ENCODE results near the gene SEC14L5. TPM values are rescaled to one million over a fixed set of nuclear protein-coding genes. Genes with fewer than 3 reads are reported as not detected.
A peak's percentile ranks its signal among the peaks of the same experiment; 100 is the strongest.

Gene SEC14L5
- total RNA-seq, result 1 to 10 TPM in 3 of 4 donors, under 1 TPM in 1; 0.57 to 3.8 (median 2.1) TPM
- 1.4 TPM for polyA plus RNA-seq
- long read RNA-seq, donor 1, partial matches to known transcripts, result 3 of 3 reads
- long read RNA-seq, donor 1, other reads (novel, unspliced or antisense), result 0 of 3 reads
- long read RNA-seq, donor 2, partial matches to known transcripts, result 2 of 5 reads
- long read RNA-seq, donor 2, other reads (novel, unspliced or antisense), result 3 of 5 reads
- long read RNA-seq, donor 3, partial matches to known transcripts, result 1 of 2 reads
- long read RNA-seq, donor 3, other reads (novel, unspliced or antisense), result 1 of 2 reads
- long read RNA-seq, donor 4, partial matches to known transcripts, result 2 of 2 reads
- long read RNA-seq, donor 4, other reads (novel, unspliced or antisense), result 0 of 2 reads

- Histone ChIP-seq H3K27me3 (ENCODE audit: control insufficient read depth, insufficient read depth) (no peaks in the 10 kb centered on the region), H3K9me3 (ENCODE audit: control insufficient read depth, low read length) (no peaks in the 10 kb centered on the region), H3K27ac (ENCODE audit: low read length) (peak within 1 kb of the TSS; percentile 33), H3K4me3 (ENCODE audit: low read length) (peak within 1 kb of the TSS; percentile 55), H3K4me1 (ENCODE audit: control insufficient read depth, insufficient read depth, low read length) (no peaks in the 10 kb centered on the region)
- ATAC-seq (peak; percentile 97 to 98), DNase-seq (peak; percentile 98 to 99 (median 99))
- under 1% methylated on average over 56 of the region's 56 CpGs for WGBS
- intact Hi-C loops (cut with DNase I), result loop anchor here in 1 of 4 donors (10.0 kb wide), 2 partner anchors 153 to 263 kb away; partner anchors contain the start of genes NUDT16L1 and ROGDI
Measured at GRCh38 chr16:4957720-4958509, at the start of gene SEC14L5. SEC14L5 (plus strand) TSS chr16:4958330; CDS start chr16:4959324, 994 bp downstream.

- ATAC-seq, result peak in 1 of 2 donors; percentile 29
- no peak for DNase-seq
- Histone ChIP-seq H3K4me1 (ENCODE audit: control insufficient read depth, insufficient read depth, low read length) (no peaks in the 10 kb centered on the region), H3K27ac (ENCODE audit: low read length) (no peak overlapping the region), H3K4me3 (ENCODE audit: low read length) (no peak overlapping the region), H3K9me3 (ENCODE audit: control insufficient read depth, low read length) (no peaks in the 10 kb centered on the region), H3K27me3 (ENCODE audit: control insufficient read depth, insufficient read depth) (no peaks in the 10 kb centered on the region)
- WGBS, result 97% methylated on average over 5 of the region's 5 CpGs
- intact Hi-C loops (cut with DNase I), result no loop called here
Measured at GRCh38 chr16:4908854-4909401, 49.2 kb upstream of the SEC14L5 start.

GRCh38 chr16:4909825-4910224 is 48.3 kb upstream of the SEC14L5 start:
- H3K4me1 ChIP-seq (ENCODE audit: control insufficient read depth, insufficient read depth, low read length), result no peaks in the 10 kb centered on the region
- no peaks in the 10 kb centered on the region for H3K9me3 ChIP-seq (ENCODE audit: control insufficient read depth, low read length)
- no peak overlapping the region for H3K4me3 ChIP-seq (ENCODE audit: low read length)
- no peak for DNase-seq
- intact Hi-C loops (cut with DNase I), result no loop called here
- no peak overlapping the region for H3K27ac ChIP-seq (ENCODE audit: low read length)
- no peak for ATAC-seq
- H3K27me3 ChIP-seq (ENCODE audit: control insufficient read depth, insufficient read depth), result no peaks in the 10 kb centered on the region
- 87% methylated on average over 7 of the region's 7 CpGs for WGBS

GRCh38 chr16:4910828-4911227 is 47.3 kb upstream of the SEC14L5 start:
- no peak overlapping the region for H3K27ac ChIP-seq (ENCODE audit: low read length)
- H3K27me3 ChIP-seq (ENCODE audit: control insufficient read depth, insufficient read depth), result no peaks in the 10 kb centered on the region
- H3K4me1 ChIP-seq (ENCODE audit: control insufficient read depth, insufficient read depth, low read length), result no peaks in the 10 kb centered on the region
- no peak overlapping the region for H3K4me3 ChIP-seq (ENCODE audit: low read length)
- DNase-seq, result no peak
- no peak for ATAC-seq
- 84% methylated on average over 12 of the region's 12 CpGs for WGBS
- intact Hi-C loops (cut with DNase I), result no loop called here
- no peaks in the 10 kb centered on the region for H3K9me3 ChIP-seq (ENCODE audit: control insufficient read depth, low read length)

- Histone ChIP-seq H3K9me3 (ENCODE audit: control insufficient read depth, low read length) (no peaks in the 10 kb centered on the region), H3K27ac (ENCODE audit: low read length) (no peak overlapping the region), H3K4me3 (ENCODE audit: low read length) (no peak overlapping the region), H3K27me3 (ENCODE audit: control insufficient read depth, insufficient read depth) (no peaks in the 10 kb centered on the region), H3K4me1 (ENCODE audit: control insufficient read depth, insufficient read depth, low read length) (no peaks in the 10 kb centered on the region)
- no peak for DNase-seq
- WGBS, result 56% methylated on average over 6 of the region's 6 CpGs
- intact Hi-C loops (cut with DNase I), result no loop called here
- ATAC-seq, result no peak
Measured at GRCh38 chr16:4911970-4912386, 46.2 kb upstream of the SEC14L5 start.

GRCh38 chr16:4913130-4913773 is 44.9 kb upstream of the SEC14L5 start:
- DNase-seq, result no peak
- H3K4me3 ChIP-seq (ENCODE audit: low read length), result no peak overlapping the region
- H3K9me3 ChIP-seq (ENCODE audit: control insufficient read depth, low read length), result no peaks in the 10 kb centered on the region
- H3K27me3 ChIP-seq (ENCODE audit: control insufficient read depth, insufficient read depth), result no peaks in the 10 kb centered on the region
- H3K4me1 ChIP-seq (ENCODE audit: control insufficient read depth, insufficient read depth, low read length), result no peaks in the 10 kb centered on the region
- intact Hi-C loops (cut with DNase I), result no loop called here
- 71% methylated on average over 7 of the region's 7 CpGs for WGBS
- no peak for ATAC-seq
- no peak overlapping the region for H3K27ac ChIP-seq (ENCODE audit: low read length)

- Histone ChIP-seq H3K27me3 (ENCODE audit: control insufficient read depth, insufficient read depth) (no peaks in the 10 kb centered on the region), H3K9me3 (ENCODE audit: control insufficient read depth, low read length) (no peaks in the 10 kb centered on the region), H3K27ac (ENCODE audit: low read length) (no peak overlapping the region), H3K4me3 (ENCODE audit: low read length) (no peak overlapping the region), H3K4me1 (ENCODE audit: control insufficient read depth, insufficient read depth, low read length) (no peaks in the 10 kb centered on the region)
- ATAC-seq (no peak), DNase-seq (no peak)
- intact Hi-C loops (cut with DNase I), result no loop called here
- WGBS, result 87% methylated on average over 15 of the region's 15 CpGs
Measured at GRCh38 chr16:4913774-4914525, 44.2 kb upstream of the SEC14L5 start.

- WGBS, result 88% methylated on average over 7 of the region's 7 CpGs
- no peaks in the 10 kb centered on the region for H3K4me1 ChIP-seq (ENCODE audit: control insufficient read depth, insufficient read depth, low read length)
- DNase-seq (no peak), ATAC-seq (no peak)
- H3K4me3 ChIP-seq (ENCODE audit: low read length), result no peak overlapping the region
- no peak overlapping the region for H3K27ac ChIP-seq (ENCODE audit: low read length)
- intact Hi-C loops (cut with DNase I), result no loop called here
- no peaks in the 10 kb centered on the region for H3K9me3 ChIP-seq (ENCODE audit: control insufficient read depth, low read length)
- H3K27me3 ChIP-seq (ENCODE audit: control insufficient read depth, insufficient read depth), result no peaks in the 10 kb centered on the region
Measured at GRCh38 chr16:4914528-4915225, 43.5 kb upstream of the SEC14L5 start.

GRCh38 chr16:4915226-4915761 is 42.8 kb upstream of the SEC14L5 start:
- no peaks in the 10 kb centered on the region for H3K9me3 ChIP-seq (ENCODE audit: control insufficient read depth, low read length)
- intact Hi-C loops (cut with DNase I), result no loop called here
- ATAC-seq (no peak), DNase-seq (no peak)
- H3K27me3 ChIP-seq (ENCODE audit: control insufficient read depth, insufficient read depth), result no peaks in the 10 kb centered on the region
- no peak overlapping the region for H3K27ac ChIP-seq (ENCODE audit: low read length)
- 79% methylated on average over 11 of the region's 11 CpGs for WGBS
- H3K4me3 ChIP-seq (ENCODE audit: low read length), result no peak overlapping the region
- H3K4me1 ChIP-seq (ENCODE audit: control insufficient read depth, insufficient read depth, low read length), result no peaks in the 10 kb centered on the region

- Histone ChIP-seq H3K27ac (ENCODE audit: low read length) (no peak overlapping the region), H3K4me3 (ENCODE audit: low read length) (no peak overlapping the region), H3K4me1 (ENCODE audit: control insufficient read depth, insufficient read depth, low read length) (no peaks in the 10 kb centered on the region), H3K27me3 (ENCODE audit: control insufficient read depth, insufficient read depth) (no peaks in the 10 kb centered on the region), H3K9me3 (ENCODE audit: control insufficient read depth, low read length) (no peaks in the 10 kb centered on the region)
- WGBS, result 29% methylated on average over 4 of the region's 4 CpGs
- no peak for ATAC-seq
- intact Hi-C loops (cut with DNase I), result no loop called here
- no peak for DNase-seq
Measured at GRCh38 chr16:4917117-4917516, 41.0 kb upstream of the SEC14L5 start.
